Memory B cell (primary cell): ENCODE data around the gene GNLY.

Experiments used
- ATAC-seq: fragments of 150-1000 bp; cut with Tn5 transposase; 2 replicates; pipeline ENCODE4 v1.10.0; 2021; ENCODE audit warnings: low read depth, mild to moderate bottlenecking, moderate library complexity
- DNase-seq, 2 donors: peaks; one replicate each; pipeline ENCODE4 v3.0.0; 2022; ENCODE audit warnings: low spot score in 2 of 2
- H3K27ac Mint-ChIP-seq: one replicate; pipeline ENCODE4 v1.8.0; 2022; ENCODE audit warnings: mild to moderate bottlenecking, moderate library complexity, mixed read lengths
- H3K27me3 Mint-ChIP-seq: one replicate; pipeline ENCODE4 v1.8.0; 2022; ENCODE audit warnings: mixed read lengths
- H3K36me3 Mint-ChIP-seq: one replicate; pipeline ENCODE4 v1.8.0; 2022; ENCODE audit warnings: mild to moderate bottlenecking, mixed read lengths
- H3K4me1 Mint-ChIP-seq: one replicate; pipeline ENCODE4 v1.8.0; 2022; ENCODE audit warnings: mixed read lengths
- H3K4me3 Mint-ChIP-seq: one replicate; pipeline ENCODE4 v1.8.0; 2022; ENCODE audit warnings: mild to moderate bottlenecking, moderate library complexity, mixed read lengths
- H3K9me3 Mint-ChIP-seq: one replicate; pipeline ENCODE4 v1.8.0; 2022; ENCODE audit warnings: mixed read lengths

Gene GNLY

GRCh38 chr2:85740193-85740592 lies 46.0 kb downstream of the GNLY start:
- no peak overlapping the region for H3K27ac Mint-ChIP-seq
- H3K27me3 Mint-ChIP-seq, result peaks cover 23% of the 10 kb centered on the region

DNA sequence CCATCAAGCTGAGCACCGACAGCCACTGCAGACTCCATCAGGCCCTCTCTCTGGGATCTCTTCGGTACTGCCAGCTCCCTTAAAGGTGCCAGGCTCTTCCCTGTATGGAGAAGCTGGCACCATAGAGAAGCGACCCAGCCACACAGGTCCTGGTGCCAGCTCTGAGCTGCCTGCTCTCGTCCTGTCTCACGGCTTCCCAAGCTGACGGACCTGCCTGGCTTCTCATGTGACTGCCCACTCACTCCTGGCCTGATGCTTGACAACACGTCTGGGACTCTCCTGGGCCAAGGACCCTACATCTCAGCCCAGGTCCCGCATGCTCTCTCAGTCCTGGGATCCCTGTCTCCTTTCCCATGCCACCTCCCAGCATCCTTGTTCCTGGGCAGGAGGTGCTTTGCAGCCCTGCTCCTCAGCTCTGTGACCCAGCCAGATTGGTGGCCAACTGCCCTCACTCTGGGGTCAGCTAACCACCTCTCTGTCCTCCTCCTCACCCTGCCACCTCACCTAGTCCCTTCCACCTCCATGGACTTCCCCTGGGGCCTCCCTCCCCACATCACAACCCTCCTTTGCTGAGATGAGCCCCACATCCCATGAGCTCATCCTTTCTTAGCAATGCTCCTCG lies 47.2 kb downstream of the GNLY start:
- peaks cover 21% of the 10 kb centered on the region for H3K27me3 Mint-ChIP-seq
- H3K4me3 Mint-ChIP-seq, result no peak overlapping the region
- H3K9me3 Mint-ChIP-seq, result no peaks in the 10 kb centered on the region
- H3K36me3 Mint-ChIP-seq, result no peaks in the 10 kb centered on the region
- no peak overlapping the region for H3K27ac Mint-ChIP-seq
- H3K4me1 Mint-ChIP-seq, result peaks cover 5% of the 10 kb centered on the region
- no peak for ATAC-seq
- DNase-seq, result no peak

More at GRCh38 chr2:85740193-85740592, 46.0 kb downstream of the GNLY start:
- ATAC-seq (no peak), DNase-seq (no peak)
- Mint-ChIP-seq H3K4me1 (peaks cover 4% of the 10 kb centered on the region), H3K9me3 (no peaks in the 10 kb centered on the region), H3K36me3 (no peaks in the 10 kb centered on the region), H3K4me3 (no peak overlapping the region)

DNA sequence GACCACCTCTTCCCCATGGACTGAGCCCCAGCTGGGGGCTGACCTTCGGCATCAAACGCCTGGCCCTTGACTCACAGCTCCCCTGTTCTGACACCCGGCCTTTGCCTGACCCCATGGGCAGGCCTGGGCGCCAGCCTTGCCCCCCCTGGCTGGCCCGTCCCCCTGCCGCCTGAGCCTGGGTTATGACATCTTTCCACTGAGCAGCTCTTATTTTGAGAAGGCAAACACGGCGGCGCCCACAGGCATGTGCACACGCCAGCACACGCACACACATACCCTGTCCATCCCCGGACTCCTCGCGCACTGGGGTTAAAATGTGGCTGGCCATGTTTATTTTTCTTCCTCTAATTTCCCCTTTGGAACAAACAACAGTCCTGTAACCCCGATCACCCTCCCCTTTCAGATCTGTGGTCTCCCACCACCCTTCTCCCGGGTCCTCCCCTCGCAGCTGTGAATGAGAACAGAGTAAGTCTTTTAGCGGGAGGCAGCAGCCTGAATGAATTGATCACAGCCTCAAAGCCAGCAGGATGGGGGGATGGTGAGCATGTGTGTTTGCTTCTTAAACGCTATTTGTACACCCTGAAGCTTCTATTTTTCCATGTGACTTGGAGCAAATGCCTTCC lies 47.8 kb downstream of the GNLY start:
- Mint-ChIP-seq H3K36me3 (no peaks in the 10 kb centered on the region), H3K4me1 (peaks cover 8% of the 10 kb centered on the region), H3K27ac (no peak overlapping the region), H3K27me3 (peaks cover 21% of the 10 kb centered on the region), H3K9me3 (no peaks in the 10 kb centered on the region), H3K4me3 (no peak overlapping the region)
- DNase-seq (no peak), ATAC-seq (no peak)

GRCh38 chr2:85743304-85743978 lies 49.3 kb downstream of the GNLY start:
- DNase-seq, result no peak
- peaks cover 16% of the 10 kb centered on the region for H3K4me1 Mint-ChIP-seq
- no peak overlapping the region for H3K27ac Mint-ChIP-seq

DNA sequence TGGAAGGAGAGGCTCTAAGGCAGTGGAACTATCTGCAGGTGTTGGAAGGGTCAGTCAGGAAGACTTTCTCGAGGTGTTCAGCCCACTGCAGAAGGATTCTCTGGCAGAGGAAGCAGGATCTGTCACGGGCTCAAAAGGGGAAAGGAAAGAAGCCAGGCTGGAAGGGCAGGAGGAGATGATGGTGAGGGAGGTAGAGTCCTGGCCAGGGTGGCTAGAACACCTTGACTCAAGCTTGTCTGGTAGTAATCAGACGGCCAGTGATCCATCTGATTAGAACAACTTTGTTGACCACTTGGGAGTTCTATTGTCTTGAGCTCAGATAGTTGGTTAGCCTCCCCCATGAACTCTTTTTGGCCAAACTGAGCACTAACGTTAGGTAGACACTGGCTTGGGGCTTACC lies 49.9 kb downstream of the GNLY start:
- Mint-ChIP-seq H3K9me3 (peaks cover 3% of the 10 kb centered on the region), H3K4me3 (no peak overlapping the region), H3K4me1 (peaks cover 18% of the 10 kb centered on the region), H3K36me3 (no peaks in the 10 kb centered on the region), H3K27ac (no peak overlapping the region), H3K27me3 (peaks cover 21% of the 10 kb centered on the region)
- ATAC-seq, result no peak
- no peak for DNase-seq

More at GRCh38 chr2:85743304-85743978, 49.3 kb downstream of the GNLY start:
- Mint-ChIP-seq H3K9me3 (peaks cover 3% of the 10 kb centered on the region), H3K36me3 (no peaks in the 10 kb centered on the region), H3K4me3 (no peak overlapping the region), H3K27me3 (peaks cover 22% of the 10 kb centered on the region)
- no peak for ATAC-seq

DNA sequence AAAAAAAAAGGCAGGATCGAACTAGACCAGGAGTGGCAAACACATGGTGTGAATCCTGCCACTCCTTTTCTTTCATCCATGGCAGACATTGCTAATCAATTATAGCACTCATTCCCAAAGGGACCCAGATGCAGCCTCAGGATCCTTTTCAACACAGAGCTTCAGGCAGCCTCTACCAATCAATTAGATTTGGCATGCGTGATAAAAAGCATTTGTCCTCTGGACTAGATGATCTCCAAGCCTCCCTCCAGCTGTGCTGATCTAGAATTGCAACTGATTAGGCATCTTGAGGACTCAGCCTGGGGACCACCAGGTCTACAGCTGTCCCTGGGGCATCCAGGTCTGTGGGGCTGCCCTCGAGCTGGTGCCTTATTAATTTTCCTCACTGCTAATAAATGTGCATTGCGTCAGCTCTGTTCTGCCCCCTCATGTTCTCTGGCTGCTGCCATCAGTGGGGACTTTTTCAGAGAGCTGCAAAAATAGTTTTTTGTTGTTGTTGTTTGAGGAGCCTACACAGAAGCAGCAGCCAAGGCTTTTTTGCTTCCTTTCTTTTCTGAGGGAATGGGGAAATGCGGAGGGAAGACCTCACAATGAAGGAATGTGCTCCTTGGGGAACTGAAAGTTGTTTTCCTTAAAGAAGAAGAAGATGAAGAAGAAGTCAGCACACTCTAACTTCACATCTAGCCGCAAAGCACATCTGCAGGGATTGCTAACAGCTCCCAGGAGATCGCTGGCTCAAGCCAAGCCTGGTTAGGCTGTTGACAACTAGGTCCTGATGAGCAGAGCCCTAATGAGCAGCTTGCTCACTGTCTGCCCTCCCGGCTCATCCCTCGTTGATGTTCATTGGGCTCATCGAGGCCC lies 50.8 kb downstream of the GNLY start:
- H3K9me3 Mint-ChIP-seq, result peaks cover 3% of the 10 kb centered on the region
- H3K36me3 Mint-ChIP-seq, result no peaks in the 10 kb centered on the region
- no peak overlapping the region for H3K27ac Mint-ChIP-seq
- no peak overlapping the region for H3K4me3 Mint-ChIP-seq
- H3K27me3 Mint-ChIP-seq, result peaks cover 21% of the 10 kb centered on the region
- peaks cover 18% of the 10 kb centered on the region for H3K4me1 Mint-ChIP-seq
- DNase-seq (no peak), ATAC-seq (peak; percentile 37)

GRCh38 chr2:85745619-85746018 lies 51.5 kb downstream of the GNLY start:
- Mint-ChIP-seq H3K27me3 (peaks cover 21% of the 10 kb centered on the region), H3K27ac (no peak overlapping the region), H3K4me3 (no peak overlapping the region), H3K9me3 (peaks cover 6% of the 10 kb centered on the region), H3K4me1 (peaks cover 18% of the 10 kb centered on the region), H3K36me3 (no peaks in the 10 kb centered on the region)
- DNase-seq (no peak), ATAC-seq (no peak)

DNA sequence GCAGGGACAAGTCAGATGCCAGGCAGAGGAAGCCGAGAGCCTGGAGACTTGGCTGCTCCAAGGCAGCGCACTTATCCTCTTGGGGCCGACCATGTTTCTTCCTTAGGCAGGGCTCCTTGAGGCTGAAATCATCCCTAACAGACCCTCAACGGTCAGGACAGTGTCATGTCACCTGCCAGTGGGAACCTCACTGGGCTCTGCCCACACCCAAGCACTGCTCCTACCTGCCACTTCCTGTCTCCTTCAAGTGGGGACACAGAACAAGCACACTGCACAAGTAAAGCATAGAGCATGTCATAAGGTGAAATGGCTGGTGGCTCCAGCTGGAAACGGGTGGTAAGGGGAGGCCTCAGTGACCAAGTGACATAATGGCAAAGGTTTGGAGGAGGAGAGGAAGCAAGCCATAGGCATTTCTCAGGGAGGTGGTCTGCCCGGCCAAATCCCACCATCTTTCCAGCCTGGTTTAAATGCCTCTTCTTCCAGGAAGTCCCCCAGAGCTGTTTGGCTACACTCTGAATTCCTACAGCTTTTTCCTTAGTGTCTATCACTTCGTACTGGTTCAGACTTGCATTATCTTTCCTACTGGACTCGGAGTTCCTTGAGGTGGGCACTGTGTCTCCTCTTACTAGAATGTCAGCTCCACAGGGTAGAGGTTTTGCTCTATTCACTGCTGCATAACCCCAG lies 52.3 kb downstream of the GNLY start:
- Mint-ChIP-seq H3K27ac (no peak overlapping the region), H3K9me3 (peaks cover 6% of the 10 kb centered on the region), H3K27me3 (peaks cover 19% of the 10 kb centered on the region), H3K4me3 (no peak overlapping the region), H3K4me1 (peaks cover 19% of the 10 kb centered on the region), H3K36me3 (no peaks in the 10 kb centered on the region)
- ATAC-seq (no peak), DNase-seq (no peak)

DNA sequence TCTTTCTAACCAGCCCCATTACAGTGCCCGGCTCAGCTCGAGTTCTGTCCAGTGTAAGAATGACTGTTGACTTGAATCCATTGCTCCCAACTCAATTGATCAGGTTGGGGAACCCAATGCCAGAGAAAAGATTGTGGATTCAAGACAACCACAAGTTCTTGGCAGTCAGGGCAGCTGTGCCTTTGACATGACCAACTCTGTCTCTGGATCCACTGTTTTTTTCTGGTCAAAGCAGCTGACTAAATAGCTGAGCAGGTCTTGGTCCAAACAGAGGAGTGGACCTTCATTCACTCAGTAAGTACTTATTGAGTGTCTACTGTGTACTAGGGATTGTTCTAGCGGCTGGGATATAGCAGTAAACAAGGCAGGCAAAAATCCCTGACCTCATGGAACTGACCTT lies 53.3 kb downstream of the GNLY start:
- DNase-seq (no peak), ATAC-seq (no peak)
- Mint-ChIP-seq H3K27ac (no peak overlapping the region), H3K9me3 (peaks cover 6% of the 10 kb centered on the region), H3K36me3 (no peaks in the 10 kb centered on the region), H3K27me3 (peaks cover 17% of the 10 kb centered on the region), H3K4me1 (peaks cover 22% of the 10 kb centered on the region), H3K4me3 (no peak overlapping the region)

DNA sequence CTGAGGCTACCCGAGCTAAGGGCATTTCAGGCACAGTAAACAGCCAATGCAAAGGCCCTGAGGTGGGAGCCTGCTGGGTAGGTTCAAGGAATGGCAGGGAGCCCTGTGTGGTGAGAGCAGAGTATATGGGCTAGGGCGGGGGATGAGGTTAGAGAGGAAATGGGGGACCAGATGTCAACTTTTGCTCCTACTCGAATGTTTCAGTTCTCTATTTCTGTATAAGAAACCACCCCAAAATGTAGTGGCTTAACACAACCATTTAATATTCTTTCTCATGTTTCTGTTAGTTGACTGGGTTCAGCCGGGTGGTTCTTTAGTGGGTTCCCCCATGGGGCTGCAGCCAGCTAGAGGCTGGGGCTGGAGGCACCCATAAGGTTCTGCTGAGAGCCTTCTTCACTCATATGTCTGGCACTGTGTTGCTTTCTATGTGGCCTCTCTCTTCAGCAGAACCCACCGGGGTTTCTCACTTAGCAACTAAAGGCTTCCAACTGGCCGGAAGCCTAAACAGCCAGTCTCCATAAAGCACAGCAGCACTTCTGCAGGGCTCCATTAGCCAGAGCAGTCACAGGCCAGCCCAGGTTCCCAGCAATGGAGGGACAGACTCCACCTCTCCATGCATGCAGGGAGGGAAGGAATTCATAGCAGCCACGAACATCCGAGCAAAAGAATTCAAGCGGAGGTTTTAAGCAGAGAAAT lies 54.0 kb downstream of the GNLY start:
- Mint-ChIP-seq H3K27ac (no peak overlapping the region), H3K9me3 (peaks cover 6% of the 10 kb centered on the region), H3K36me3 (no peaks in the 10 kb centered on the region), H3K4me3 (no peak overlapping the region), H3K27me3 (peaks cover 14% of the 10 kb centered on the region), H3K4me1 (peaks cover 25% of the 10 kb centered on the region)
- DNase-seq, result peak in 1 of 2 donors; percentile 21
- ATAC-seq, result peak; percentile 83
